Naive thymus-derived CD8-positive, alpha-beta T cell (primary cell): ENCODE measurements around the gene NCAPH2. TPM values are rescaled to one million over a fixed set of nuclear protein-coding genes. Genes with fewer than 3 reads are reported as not detected.
A peak's percentile ranks its signal among the peaks of the same experiment; 100 is the strongest.

Experiments
- ATAC-seq, 2 donors: fragments of 150-1000 bp; cut with Tn5 transposase in 1 of 2; sonication (Bioruptor Pico), chemical (Tn5 transposase) in 1 of 2; 1 replicate in 1 of 2; 2 replicates in 1 of 2; pipeline ENCODE4 v1.10.0; 2021; ENCODE audit warnings: mild to moderate bottlenecking in 2 of 2, moderate library complexity in 2 of 2
- POLR2A ChIA-PET: fragments of 350-600 bp; sonication (Branson Sonifier 250); formaldehyde crosslinking; loops from one replicate; lab custom pipeline; 2021; ENCODE audit warnings: antibody characterized with exemption; lab: Charles Lee
- DNase-seq, 10 donors: peaks; one replicate each; pipeline versions ENCODE4 v3.0.0 to v3.0.0-alpha.2; 2020 to 2022
- H3K27ac Mint-ChIP-seq, 10 donors: one replicate each; pipeline ENCODE4 v1.8.0; 2020 to 2022; ENCODE audit warnings: mild to moderate bottlenecking in 10 of 10, mixed read lengths in 10 of 10, moderate library complexity in 4 of 10, inconsistent platforms in 1 of 10
- H3K27me3 Mint-ChIP-seq, 5 donors: one replicate each; pipeline ENCODE4 v1.8.0; 2021 to 2022; ENCODE audit warnings: mixed read lengths in 5 of 5
- H3K36me3 Mint-ChIP-seq, 3 donors: one replicate each; pipeline ENCODE4 v1.8.0; 2020 to 2022; ENCODE audit warnings: mixed read lengths in 3 of 3, mild to moderate bottlenecking in 2 of 3, inconsistent platforms in 1 of 3
- H3K4me1 Mint-ChIP-seq, 4 donors: one replicate each; pipeline ENCODE4 v1.8.0; 2021 to 2022; ENCODE audit warnings: mixed read lengths in 4 of 4
- H3K4me3 Mint-ChIP-seq, 10 donors: one replicate each; pipeline ENCODE4 v1.8.0; 2020 to 2022; ENCODE audit warnings: mild to moderate bottlenecking in 10 of 10, mixed read lengths in 10 of 10, moderate library complexity in 6 of 10, inconsistent platforms in 1 of 10
- H3K9me3 Mint-ChIP-seq, 9 donors: one replicate each; pipeline ENCODE4 v1.8.0; 2020 to 2022; ENCODE audit warnings: mixed read lengths in 9 of 9, mild to moderate bottlenecking in 3 of 9, inconsistent platforms in 1 of 9, moderate library complexity in 1 of 9
- polyA plus RNA-seq, 3 donors: library from polyadenylated mRNA; unstranded; fragments of 300-500 nt; fragmentation: Illumina TruSeq; gene quantifications; one replicate each; pipeline ENCODE4 v1.2.3, GENCODE V29; 2021
- total RNA-seq, 8 experiments: library from RNA in 2 of 8; stranded (reverse) in 2 of 8; gene quantifications; one replicate each; pipeline ENCODE4 v1.2.3 and lab custom pipeline; 2021 to 2026

NCAPH2 gene
- total and polyA plus RNA-seq, 5 experiments from 2014 or later, result 34.8 to 81.9 (median 41.5) TPM

- POLR2A ChIA-PET, result interaction anchor here (1.2 to 5.6 kb wide), 3 partner anchors 15 to 180 kb away, joined by 3 to 128 read pairs (median 3); partner anchors contain the start of genes KLHDC7B, LMF2, NCAPH2 and PPP6R2
- Mint-ChIP-seq H3K36me3 (peaks cover 0 to 24% (median 1%) of the 10 kb centered on the region in 3 donors), H3K4me1 (peaks cover 16 to 33% (median 27%) of the 10 kb centered on the region in 4 donors), H3K27me3 (no peaks in the 10 kb centered on the region), H3K9me3 (no peaks in the 10 kb centered on the region), H3K27ac (peak overlapping the region in 1 of 10 donors; percentile 13), H3K4me3 (peak overlapping the region in 6 of 10 donors; percentile 22 to 58 (median 47))
- ATAC-seq (no peak), DNase-seq (no peak)
Measured at GRCh38 chr22:50523458-50523805, 15.4 kb downstream of the NCAPH2 start.

DNA sequence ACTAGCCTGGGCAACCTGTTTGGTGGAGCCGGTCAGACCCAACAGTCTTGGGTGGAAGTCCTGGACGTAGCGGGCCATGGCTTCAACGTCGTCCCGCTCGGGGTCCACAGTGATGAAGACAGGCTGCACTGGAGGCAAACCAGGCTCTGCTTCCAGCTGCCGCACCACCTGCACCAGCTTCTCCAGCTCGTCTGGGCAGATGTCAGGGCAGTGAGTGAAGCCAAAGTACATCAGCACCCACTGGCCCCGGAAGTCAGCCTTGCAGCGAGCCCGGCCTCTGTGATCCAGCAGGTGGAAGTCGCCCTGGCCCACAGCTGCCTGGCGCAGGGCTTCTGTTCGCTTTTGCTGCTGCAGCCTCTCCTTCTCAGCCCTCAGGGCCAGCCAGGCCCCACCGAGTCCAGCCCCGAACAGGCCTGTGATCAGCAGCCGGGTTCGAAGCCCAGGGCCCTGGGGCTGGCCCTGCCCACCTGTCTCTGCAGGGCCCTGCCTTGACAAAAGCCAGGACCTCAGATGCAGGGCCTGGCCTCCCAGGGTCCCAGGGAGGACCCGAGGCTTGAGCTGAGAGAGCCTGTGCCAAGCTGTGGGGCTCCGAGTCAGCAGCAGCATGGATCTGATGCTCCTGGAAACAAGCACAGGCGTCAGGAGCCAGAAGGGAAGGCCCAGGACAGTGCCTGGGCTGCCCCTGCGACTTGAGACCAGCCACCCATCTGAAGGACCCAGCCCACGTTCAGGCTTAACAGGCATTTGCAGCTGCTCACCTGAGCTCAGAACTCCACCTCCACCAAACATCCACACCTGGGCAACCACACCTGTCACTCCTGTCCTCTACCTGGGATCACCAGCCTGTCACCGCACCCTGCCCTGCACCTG, 16.0 kb downstream of the NCAPH2 start:
- peak overlapping the region; percentile 70 to 94 (median 88) for H3K27ac Mint-ChIP-seq
- peaks cover 18 to 38% (median 32%) of the 10 kb centered on the region in 4 donors for H3K4me1 Mint-ChIP-seq
- POLR2A ChIA-PET, result interaction anchor here (0.8 to 6.6 kb wide), 7 partner anchors 14 to 272 kb away, joined by 3 to 128 read pairs (median 13); partner anchors contain the start of genes CHKB, HDAC10, LMF2 and NCAPH2
- peaks cover 0 to 19% (median 0%) of the 10 kb centered on the region in 3 donors for H3K36me3 Mint-ChIP-seq
- peak overlapping the region; percentile 72 to 91 (median 86) for H3K4me3 Mint-ChIP-seq
- no peaks in the 10 kb centered on the region for H3K27me3 Mint-ChIP-seq
- no peaks in the 10 kb centered on the region for H3K9me3 Mint-ChIP-seq
- no peak for DNase-seq
- no peak for ATAC-seq

- peak overlapping the region; percentile 72 to 91 (median 86) for H3K4me3 Mint-ChIP-seq
- H3K4me1 Mint-ChIP-seq, result peaks cover 18 to 40% (median 32%) of the 10 kb centered on the region in 4 donors
- H3K27me3 Mint-ChIP-seq, result no peaks in the 10 kb centered on the region
- peak overlapping the region; percentile 70 to 94 (median 88) for H3K27ac Mint-ChIP-seq
- DNase-seq (no peak), ATAC-seq (no peak)
- H3K36me3 Mint-ChIP-seq, result peaks cover 0 to 14% (median 0%) of the 10 kb centered on the region in 3 donors
- POLR2A ChIA-PET, result interaction anchor here (0.7 to 6.6 kb wide), 20 partner anchors 10 to 541 kb away, joined by 3 to 128 read pairs (median 12); partner anchors contain the start of genes CHKB, HDAC10, KLHDC7B and LMF2
- no peaks in the 10 kb centered on the region for H3K9me3 Mint-ChIP-seq
Measured at GRCh38 chr22:50524676-50525103, 16.7 kb downstream of the NCAPH2 start.

GRCh38 chr22:50525104-50525857, 17.3 kb downstream of the NCAPH2 start, which contains the start of gene SCO2:
Gene SCO2, minus strand, starts transcription at chr22:50525598. Its CDS starts 1,187 bp downstream, at chr22:50524411.
- no peaks in the 10 kb centered on the region for H3K9me3 Mint-ChIP-seq
- ATAC-seq, result peak; percentile 71 to 79
- H3K36me3 Mint-ChIP-seq, result peaks cover 0 to 8% (median 0%) of the 10 kb centered on the region in 3 donors
- POLR2A ChIA-PET, result interaction anchor here (0.6 to 6.6 kb wide), 34 partner anchors 8 to 542 kb away, joined by 3 to 128 read pairs (median 6); partner anchors contain the start of genes ARSA, CHKB, CPT1B and HDAC10
- peak within 1 kb of the TSS; percentile 72 to 91 (median 86) for H3K4me3 Mint-ChIP-seq
- H3K4me1 Mint-ChIP-seq, result peaks cover 18 to 41% (median 32%) of the 10 kb centered on the region in 4 donors
- peak within 1 kb of the TSS; percentile 70 to 94 (median 88) for H3K27ac Mint-ChIP-seq
- DNase-seq, result peak; percentile 95 to 99 (median 98)
- H3K27me3 Mint-ChIP-seq, result no peaks in the 10 kb centered on the region

- Mint-ChIP-seq H3K4me1 (peaks cover 19 to 41% (median 34%) of the 10 kb centered on the region in 4 donors), H3K9me3 (no peaks in the 10 kb centered on the region), H3K27ac (peak overlapping the region in 9 of 10 donors; percentile 41 to 88 (median 84)), H3K4me3 (peak overlapping the region; percentile 60 to 91 (median 82)), H3K27me3 (peaks cover 0 to 1% (median 0%) of the 10 kb centered on the region in 5 donors), H3K36me3 (peaks cover 0 to 6% (median 0%) of the 10 kb centered on the region in 3 donors)
- DNase-seq, result no peak
- POLR2A ChIA-PET, result interaction anchor here (0.6 to 6.6 kb wide), 34 partner anchors 9 to 334 kb away, joined by 3 to 128 read pairs (median 6); partner anchors contain the start of genes ARSA, CHKB, CPT1B and HDAC10
- ATAC-seq, result no peak
Measured at GRCh38 chr22:50525858-50526107, 17.8 kb downstream of the NCAPH2 start.

DNA sequence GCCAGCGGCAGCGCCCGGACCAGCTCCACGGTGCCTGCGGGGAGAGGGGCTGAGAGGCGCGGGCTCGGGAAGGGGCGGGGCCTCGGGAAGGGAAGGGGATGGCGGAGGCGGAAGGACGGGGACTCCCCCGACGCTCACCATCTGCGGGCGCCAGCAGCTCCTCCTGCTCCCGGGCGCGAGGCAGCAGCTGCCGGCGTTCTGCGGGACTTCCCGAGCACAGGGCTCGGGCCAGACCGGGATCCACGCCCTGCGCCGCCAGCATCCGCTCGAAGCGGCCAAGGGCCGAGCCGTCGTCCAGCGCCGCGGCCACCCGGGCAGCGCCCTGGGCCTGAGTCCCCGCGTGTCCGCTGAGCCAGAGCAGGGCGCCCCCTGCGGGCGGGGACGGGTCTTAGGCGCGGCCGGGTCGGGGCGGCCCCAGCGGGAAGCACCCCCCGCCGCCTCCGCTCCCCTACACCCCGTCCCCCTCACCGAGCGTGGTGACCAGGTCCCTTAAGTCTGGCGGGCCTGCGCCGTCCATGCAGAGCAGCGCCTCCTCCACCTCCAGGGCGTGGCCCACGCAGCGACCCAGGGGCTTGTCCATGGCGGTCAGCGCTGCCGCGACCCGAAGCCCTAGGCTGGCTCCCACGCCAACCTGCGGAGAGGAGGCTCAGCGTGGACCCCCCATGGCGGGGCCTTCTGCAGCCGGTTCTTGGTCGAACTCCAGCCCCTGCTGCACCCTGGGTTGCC, 18.2 kb downstream of the NCAPH2 start:
- Mint-ChIP-seq H3K27ac (peak overlapping the region in 8 of 10 donors; percentile 69 to 94 (median 76)), H3K4me1 (peaks cover 21 to 45% (median 37%) of the 10 kb centered on the region in 4 donors), H3K27me3 (peaks cover 0 to 3% (median 0%) of the 10 kb centered on the region in 5 donors), H3K36me3 (peaks cover 0 to 6% (median 0%) of the 10 kb centered on the region in 3 donors), H3K9me3 (no peaks in the 10 kb centered on the region), H3K4me3 (peak overlapping the region; percentile 59 to 85 (median 72))
- DNase-seq (peak; percentile 69 to 86 (median 76)), ATAC-seq (peak; percentile 43 to 47)
- POLR2A ChIA-PET, result interaction anchor here (0.6 to 6.6 kb wide), 32 partner anchors 9 to 334 kb away, joined by 3 to 128 read pairs (median 6); partner anchors contain the start of genes ARSA, CHKB, CPT1B and HDAC10

DNA sequence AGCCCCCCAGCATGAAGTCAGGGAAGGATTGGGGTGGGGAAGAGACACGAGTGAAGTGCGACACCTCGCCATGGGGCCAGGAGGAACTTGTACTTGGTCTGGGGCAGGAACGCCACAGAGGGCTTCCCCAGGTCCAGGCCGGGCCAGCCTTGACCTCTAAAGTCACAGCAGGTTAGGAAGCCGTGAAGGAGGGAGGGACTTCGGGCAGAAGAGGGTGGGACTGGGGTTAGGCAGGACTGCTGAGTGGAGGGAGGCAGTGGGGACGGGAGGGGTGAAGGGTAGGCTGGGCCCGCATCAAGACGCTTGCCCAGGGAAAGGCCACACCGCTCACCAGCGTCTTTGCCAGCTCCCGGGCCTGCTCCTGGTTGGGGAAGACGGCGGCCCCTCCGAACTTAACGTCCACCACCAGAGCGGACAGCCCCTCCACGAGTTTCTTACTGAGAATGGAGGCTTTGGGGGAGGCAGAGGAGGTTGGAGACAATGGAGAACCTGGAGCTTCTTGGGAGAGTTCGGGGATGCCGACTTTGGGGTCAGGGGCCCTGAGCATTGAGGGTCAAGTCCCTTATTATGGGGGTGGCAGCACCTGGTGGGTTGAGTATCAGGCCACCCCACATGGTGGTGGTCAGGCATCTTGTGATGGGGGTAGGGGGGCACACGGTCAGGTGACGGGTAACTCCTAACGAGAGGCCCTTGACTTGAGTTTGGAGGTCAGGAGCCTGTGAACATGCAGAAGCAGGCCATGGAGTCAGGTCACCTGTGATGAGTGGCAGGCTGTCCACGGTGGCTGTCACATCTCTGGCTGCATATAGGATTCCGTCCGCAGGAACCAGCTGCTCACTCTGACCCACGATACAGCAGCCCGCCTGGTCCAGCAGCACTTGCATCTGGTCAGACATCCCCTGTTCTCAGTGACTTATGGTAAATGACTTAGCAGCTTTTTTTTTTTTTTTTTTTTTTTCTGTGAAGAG, 19.1 kb downstream of the NCAPH2 start:
- DNase-seq, result no peak
- H3K27ac Mint-ChIP-seq, result peak overlapping the region; percentile 63 to 94 (median 78)
- H3K36me3 Mint-ChIP-seq, result peaks cover 0 to 4% (median 0%) of the 10 kb centered on the region in 3 donors
- POLR2A ChIA-PET, result interaction anchor here (0.6 to 6.6 kb wide), 11 partner anchors 11 to 336 kb away, joined by 3 to 128 read pairs (median 11); partner anchors contain the start of genes LMF2, NCAPH2 and SYCE3
- no peaks in the 10 kb centered on the region for H3K9me3 Mint-ChIP-seq
- peaks cover 21 to 45% (median 38%) of the 10 kb centered on the region in 4 donors for H3K4me1 Mint-ChIP-seq
- ATAC-seq, result no peak
- H3K27me3 Mint-ChIP-seq, result peaks cover 0 to 3% (median 0%) of the 10 kb centered on the region in 5 donors
- H3K4me3 Mint-ChIP-seq, result peak overlapping the region; percentile 59 to 85 (median 72)

- H3K9me3 Mint-ChIP-seq, result no peaks in the 10 kb centered on the region
- peaks cover 23 to 47% (median 41%) of the 10 kb centered on the region in 4 donors for H3K4me1 Mint-ChIP-seq
- POLR2A ChIA-PET, result interaction anchor here (0.6 to 6.6 kb wide), 9 partner anchors 10 to 337 kb away, joined by 3 to 121 read pairs (median 7); partner anchors contain the start of genes KLHDC7B, LMF2, NCAPH2 and SYCE3
- H3K36me3 Mint-ChIP-seq, result no peaks in the 10 kb centered on the region
- peaks cover 0 to 7% (median 0%) of the 10 kb centered on the region in 5 donors for H3K27me3 Mint-ChIP-seq
- H3K27ac Mint-ChIP-seq, result peak overlapping the region; percentile 62 to 94 (median 78)
- peak overlapping the region; percentile 58 to 90 (median 75) for H3K4me3 Mint-ChIP-seq
- DNase-seq, result peak in 1 of 10 donors; percentile 34
- ATAC-seq, result no peak
Measured at GRCh38 chr22:50527921-50528681, 20.1 kb downstream of the NCAPH2 start.

DNA sequence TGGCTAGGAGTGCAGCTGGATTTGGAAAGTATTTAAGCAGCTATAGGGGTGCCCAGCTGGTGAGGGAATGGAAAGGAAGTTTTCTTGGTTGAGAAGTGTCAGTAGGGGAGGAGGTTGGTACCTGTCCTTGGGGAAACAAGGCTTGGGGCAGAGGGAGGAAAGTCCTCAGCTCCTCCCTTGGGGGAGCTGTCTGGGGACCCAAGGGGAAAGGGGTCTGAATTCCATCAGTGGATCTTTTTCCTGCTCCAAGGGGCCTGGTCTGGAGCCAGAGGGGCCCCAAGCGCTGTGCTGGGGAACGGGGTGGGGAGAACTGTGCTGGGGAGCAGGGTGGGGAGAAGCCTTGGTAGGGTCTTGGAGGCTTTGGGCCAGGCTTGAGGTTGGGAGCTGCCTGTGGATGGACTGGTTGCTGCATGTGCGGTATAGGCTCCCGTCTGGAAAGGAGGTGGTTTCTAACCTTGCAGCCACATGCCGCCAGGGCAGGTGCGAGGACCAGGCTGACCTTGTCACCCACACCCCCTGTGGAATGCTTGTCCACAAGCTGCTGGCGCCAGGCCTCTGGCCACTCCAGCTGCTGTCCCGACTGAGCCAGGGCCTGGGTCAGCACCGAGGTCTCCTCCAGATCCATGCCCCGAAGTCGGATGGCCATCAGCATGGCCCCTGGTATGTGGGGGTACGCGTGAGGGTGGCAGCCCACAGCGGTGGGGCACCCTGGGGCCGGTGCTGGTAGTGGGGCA, 20.8 kb downstream of the NCAPH2 start:
- DNase-seq, result peak in 1 of 10 donors; percentile 61
- H3K27me3 Mint-ChIP-seq, result peaks cover 0 to 11% (median 0%) of the 10 kb centered on the region in 5 donors

More for the DNA sequence above, 20.8 kb downstream of the NCAPH2 start:
- peak overlapping the region; percentile 46 to 90 (median 64) for H3K4me3 Mint-ChIP-seq
- POLR2A ChIA-PET, result interaction anchor here (0.6 to 6.6 kb wide), 9 partner anchors 9 to 338 kb away, joined by 3 to 121 read pairs (median 7); partner anchors contain the start of genes KLHDC7B, LMF2, NCAPH2 and SYCE3
- H3K4me1 Mint-ChIP-seq, result peaks cover 23 to 46% (median 42%) of the 10 kb centered on the region in 4 donors
- H3K27ac Mint-ChIP-seq, result peak overlapping the region in 6 of 10 donors; percentile 22 to 81 (median 48)
- no peaks in the 10 kb centered on the region for H3K9me3 Mint-ChIP-seq
- no peaks in the 10 kb centered on the region for H3K36me3 Mint-ChIP-seq
- ATAC-seq, result no peak
